ENCODE data around the gene PRPF19.

Gene PRPF19

GRCh38 chr11:60942219-60942618 is 35.8 kb upstream of the PRPF19 start:
- H4K20me1 ChIP-seq (ENCODE audit: insufficient read depth, low read length, poor library complexity, severe bottlenecking), result no peaks in the 10 kb centered on the region
- H3F3A ChIP-seq (ENCODE audit: low read depth), result no peaks in the 10 kb centered on the region
- H3K36me3 ChIP-seq (ENCODE audit: insufficient read depth, low read length), result no peaks in the 10 kb centered on the region
- H3K9me2 ChIP-seq (replicated peaks; ENCODE audit: low read depth, low read length), result no peaks in the 10 kb centered on the region
- no peaks in the 10 kb centered on the region for H3K4me1 ChIP-seq (ENCODE audit: insufficient read depth, low read length, poor library complexity, severe bottlenecking)
- H3K79me2 ChIP-seq (ENCODE audit: insufficient read depth, low read length), result no peaks in the 10 kb centered on the region
- no peak overlapping the region for H2AFZ ChIP-seq (ENCODE audit: low read length)
- H3K9ac ChIP-seq (ENCODE audit: low read depth, low read length, poor library complexity, severe bottlenecking), result no peak overlapping the region
- H3K27me3 ChIP-seq (ENCODE audit: insufficient read depth, low read length, poor library complexity, severe bottlenecking), result no peaks in the 10 kb centered on the region
- no peak for TF ChIP-seq EZH2phosphoT487 (IDR thresholded peaks at IDR 0.05; ENCODE audit: borderline replicate concordance)
- no peak for TF ChIP-seq CTCF (conservative IDR thresholded peaks at IDR 0.05; ENCODE audit: low read length)
- no peaks in the 10 kb centered on the region for H3K9me3 ChIP-seq (ENCODE audit: insufficient read depth, low read depth, low read length)
- no peak overlapping the region for H3K4me2 ChIP-seq (ENCODE audit: low read depth, low read length, poor library complexity, severe bottlenecking)
- H3K4me3 ChIP-seq (ENCODE audit: low read length, poor library complexity, severe bottlenecking), result no peak overlapping the region

DNA sequence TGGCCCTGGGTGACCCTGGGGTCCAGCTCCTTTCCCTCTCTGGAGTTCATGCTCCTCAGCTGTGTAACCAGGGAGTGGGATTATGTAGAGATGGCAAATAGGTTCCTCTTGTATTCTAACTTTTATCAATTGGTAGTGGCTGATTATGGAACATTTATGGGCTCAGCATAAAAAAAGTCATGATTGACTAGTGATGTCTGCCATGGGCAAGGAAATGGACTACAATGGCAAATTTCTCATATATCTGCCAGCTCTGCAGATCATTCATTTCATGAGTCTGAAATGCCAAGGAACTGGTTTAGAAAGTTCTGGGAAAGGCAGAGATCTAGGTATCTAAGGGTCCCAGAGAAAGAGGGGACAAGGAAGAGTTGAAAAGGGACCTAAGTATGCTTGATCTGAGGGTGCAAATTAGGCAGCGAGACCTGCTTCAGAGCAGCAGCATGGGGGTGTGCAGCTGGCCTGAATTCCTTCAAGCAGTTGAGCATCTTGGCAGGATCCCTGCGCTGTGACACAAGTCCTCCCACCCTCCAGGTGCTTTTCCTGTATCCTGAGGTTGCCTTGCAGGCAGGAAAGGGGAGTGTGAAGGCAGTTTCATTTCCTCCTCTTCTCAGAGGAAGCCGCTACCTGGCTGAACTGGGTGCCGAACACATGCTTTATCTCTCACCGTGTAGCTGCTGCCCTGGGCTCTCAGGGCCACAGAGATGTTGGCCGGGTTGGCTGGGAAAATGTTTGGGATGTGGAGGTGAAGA is 35.2 kb upstream of the PRPF19 start:
- Histone ChIP-seq H3K9me2 (replicated peaks; ENCODE audit: low read depth, low read length) (no peaks in the 10 kb centered on the region), H4K20me1 (ENCODE audit: insufficient read depth, low read length, poor library complexity, severe bottlenecking) (no peaks in the 10 kb centered on the region)

GRCh38 chr11:60939855-60940254 is 33.5 kb upstream of the PRPF19 start:
- Histone ChIP-seq H3K79me2 (ENCODE audit: insufficient read depth, low read length) (no peaks in the 10 kb centered on the region), H3K4me1 (ENCODE audit: insufficient read depth, low read length, poor library complexity, severe bottlenecking) (no peaks in the 10 kb centered on the region), H3F3A (ENCODE audit: low read depth) (no peaks in the 10 kb centered on the region), H3K27me3 (ENCODE audit: insufficient read depth, low read length, poor library complexity, severe bottlenecking) (no peaks in the 10 kb centered on the region), H3K36me3 (ENCODE audit: insufficient read depth, low read length) (no peaks in the 10 kb centered on the region), H3K9me2 (replicated peaks; ENCODE audit: low read depth, low read length) (no peaks in the 10 kb centered on the region), H3K4me2 (ENCODE audit: low read depth, low read length, poor library complexity, severe bottlenecking) (no peak overlapping the region), H3K4me3 (ENCODE audit: low read length, poor library complexity, severe bottlenecking) (no peak overlapping the region), H4K20me1 (ENCODE audit: insufficient read depth, low read length, poor library complexity, severe bottlenecking) (no peaks in the 10 kb centered on the region), H3K9me3 (ENCODE audit: insufficient read depth, low read depth, low read length) (no peaks in the 10 kb centered on the region), H3K9ac (ENCODE audit: low read depth, low read length, poor library complexity, severe bottlenecking) (no peak overlapping the region), H2AFZ (ENCODE audit: low read length) (no peak overlapping the region)
- TF ChIP-seq EZH2phosphoT487 (IDR thresholded peaks at IDR 0.05; ENCODE audit: borderline replicate concordance) (no peak), CTCF (conservative IDR thresholded peaks at IDR 0.05; ENCODE audit: low read length) (no peak)

More for the DNA sequence above, 35.2 kb upstream of the PRPF19 start:
- Histone ChIP-seq H3K9ac (ENCODE audit: low read depth, low read length, poor library complexity, severe bottlenecking) (no peak overlapping the region), H3K4me2 (ENCODE audit: low read depth, low read length, poor library complexity, severe bottlenecking) (no peak overlapping the region), H3K9me3 (ENCODE audit: insufficient read depth, low read depth, low read length) (no peaks in the 10 kb centered on the region), H3K27me3 (ENCODE audit: insufficient read depth, low read length, poor library complexity, severe bottlenecking) (no peaks in the 10 kb centered on the region), H2AFZ (ENCODE audit: low read length) (no peak overlapping the region), H3K36me3 (ENCODE audit: insufficient read depth, low read length) (no peaks in the 10 kb centered on the region), H3K4me3 (ENCODE audit: low read length, poor library complexity, severe bottlenecking) (no peak overlapping the region), H3F3A (ENCODE audit: low read depth) (no peaks in the 10 kb centered on the region), H3K4me1 (ENCODE audit: insufficient read depth, low read length, poor library complexity, severe bottlenecking) (no peaks in the 10 kb centered on the region), H3K79me2 (ENCODE audit: insufficient read depth, low read length) (no peaks in the 10 kb centered on the region)
- TF ChIP-seq EZH2phosphoT487 (IDR thresholded peaks at IDR 0.05; ENCODE audit: borderline replicate concordance), result no peak
- no peak for TF ChIP-seq CTCF (conservative IDR thresholded peaks at IDR 0.05; ENCODE audit: low read length)
